ENCODE data around the gene LSM4. TPM values are rescaled to one million over a fixed set of nuclear protein-coding genes. Genes with fewer than 3 reads are reported as not detected.

Gene LSM4
- total and polyA plus RNA-seq, 2 of the 13 experiments (the other 11 are each of a cell fraction or from before 2014, with no cell fraction given), result 65.8 to 166 TPM

DNA sequence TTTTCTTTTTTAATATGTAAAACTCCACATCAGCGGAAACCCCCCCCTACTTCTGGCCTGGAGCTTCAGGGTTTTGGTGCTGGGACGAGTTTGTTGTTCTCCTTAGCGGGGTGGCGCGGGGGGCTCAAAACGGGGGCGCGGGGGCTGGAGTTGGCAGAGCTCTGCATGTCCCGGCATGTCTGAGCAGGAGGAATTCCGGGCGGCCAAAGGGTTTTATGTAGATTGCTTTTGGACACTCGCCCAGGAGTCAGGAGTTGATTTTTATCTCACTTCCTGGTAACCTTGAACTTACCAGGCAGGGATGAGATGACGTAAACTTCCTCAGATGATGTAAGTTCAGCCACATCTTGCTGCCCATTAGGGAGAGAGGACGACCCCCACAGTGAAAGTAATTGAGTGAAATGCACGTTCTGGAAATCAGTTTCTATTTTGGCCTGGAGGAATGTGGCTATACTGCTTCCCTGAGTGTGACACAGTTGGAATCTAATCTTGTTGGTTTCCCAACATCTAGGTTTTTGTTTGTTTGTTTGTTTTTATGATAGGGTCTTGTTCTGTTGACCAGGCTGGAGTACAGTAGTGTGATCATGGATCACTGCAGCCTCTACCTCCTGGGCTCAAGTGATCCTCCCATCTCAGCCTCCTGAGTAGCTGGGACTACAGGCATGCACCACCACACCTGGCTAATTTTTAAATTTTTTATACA lies 42.1 kb upstream of the LSM4 start (continued):
- TF ChIP-seq ZMAT5 (CRISPR knock-in tag; IDR thresholded peaks at IDR 0.05; ENCODE audit: borderline replicate concordance, low read depth) (no peak), ZNF121 (CRISPR knock-in tag; IDR thresholded peaks at IDR 0.05) (peak; percentile 82), RXRB (CRISPR knock-in tag; IDR thresholded peaks at IDR 0.05; ENCODE audit: borderline replicate concordance) (peak; percentile 97), PLRG1 (conservative IDR thresholded peaks at IDR 0.05) (no peak), CHCHD3 (CRISPR knock-in tag; IDR thresholded peaks at IDR 0.05) (no peak), ZKSCAN5 (CRISPR knock-in tag; IDR thresholded peaks at IDR 0.05) (peak; percentile 98), ZNF354B (CRISPR knock-in tag; IDR thresholded peaks at IDR 0.05) (0 out of 2 replicates have a peak, but pooled peaks have one; percentile 33), CEBPG (CRISPR knock-in tag; IDR thresholded peaks at IDR 0.05) (peak; percentile 98), RARA (CRISPR knock-in tag; IDR thresholded peaks at IDR 0.05) (peak; percentile 98), SP5 (CRISPR knock-in tag; IDR thresholded peaks at IDR 0.05; ENCODE audit: borderline replicate concordance, low read depth) (peak; percentile 73), ATF1 (CRISPR knock-in tag; IDR thresholded peaks at IDR 0.05) (peak; percentile 84), THAP8 (CRISPR knock-in tag; IDR thresholded peaks at IDR 0.05; ENCODE audit: borderline replicate concordance) (no peak), TOPORS (CRISPR knock-in tag; IDR thresholded peaks at IDR 0.05) (no peak), ZMAT3 (CRISPR knock-in tag; conservative IDR thresholded peaks at IDR 0.05) (0 out of 2 replicates have a peak, but pooled peaks have one; percentile 29), MXI1 (IDR thresholded peaks at IDR 0.05; ENCODE audit: borderline replicate concordance, low read depth, low read length) (no peak), SNAPC2 (CRISPR knock-in tag; IDR thresholded peaks at IDR 0.05) (peak; percentile 52; the same call in 1 of the 2 replicates), GTF2F1 (IDR thresholded peaks at IDR 0.05; ENCODE audit: low read length) (no peak), FOXA3 (CRISPR knock-in tag; IDR thresholded peaks at IDR 0.05) (peak; percentile 84)
- TF ChIP-seq, protein P1, sequence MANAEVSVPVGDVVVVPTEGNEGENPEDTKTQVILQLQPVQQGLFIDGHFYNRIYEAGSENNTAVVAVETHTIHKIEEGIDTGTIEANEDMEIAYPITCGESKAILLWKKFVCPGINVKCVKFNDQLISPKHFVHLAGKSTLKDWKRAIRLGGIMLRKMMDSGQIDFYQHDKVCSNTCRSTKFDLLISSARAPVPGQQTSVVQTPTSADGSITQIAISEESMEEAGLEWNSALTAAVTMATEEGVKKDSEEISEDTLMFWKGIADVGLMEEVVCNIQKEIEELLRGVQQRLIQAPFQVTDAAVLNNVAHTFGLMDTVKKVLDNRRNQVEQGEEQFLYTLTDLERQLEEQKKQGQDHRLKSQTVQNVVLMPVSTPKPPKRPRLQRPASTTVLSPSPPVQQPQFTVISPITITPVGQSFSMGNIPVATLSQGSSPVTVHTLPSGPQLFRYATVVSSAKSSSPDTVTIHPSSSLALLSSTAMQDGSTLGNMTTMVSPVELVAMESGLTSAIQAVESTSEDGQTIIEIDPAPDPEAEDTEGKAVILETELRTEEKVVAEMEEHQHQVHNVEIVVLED (CRISPR knock-in tag; IDR thresholded peaks at IDR 0.05; ENCODE audit: borderline replicate concordance), result no peak
- TF ChIP-seq, protein P2, sequence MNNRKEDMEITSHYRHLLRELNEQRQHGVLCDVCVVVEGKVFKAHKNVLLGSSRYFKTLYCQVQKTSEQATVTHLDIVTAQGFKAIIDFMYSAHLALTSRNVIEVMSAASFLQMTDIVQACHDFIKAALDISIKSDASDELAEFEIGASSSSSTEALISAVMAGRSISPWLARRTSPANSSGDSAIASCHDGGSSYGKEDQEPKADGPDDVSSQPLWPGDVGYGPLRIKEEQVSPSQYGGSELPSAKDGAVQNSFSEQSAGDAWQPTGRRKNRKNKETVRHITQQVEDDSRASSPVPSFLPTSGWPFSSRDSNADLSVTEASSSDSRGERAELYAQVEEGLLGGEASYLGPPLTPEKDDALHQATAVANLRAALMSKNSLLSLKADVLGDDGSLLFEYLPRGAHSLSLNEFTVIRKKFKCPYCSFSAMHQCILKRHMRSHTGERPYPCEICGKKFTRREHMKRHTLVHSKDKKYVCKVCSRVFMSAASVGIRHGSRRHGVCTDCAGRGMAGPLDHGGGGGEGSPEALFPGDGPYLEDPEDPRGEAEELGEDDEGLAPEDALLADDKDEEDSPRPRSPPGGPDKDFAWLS (CRISPR knock-in tag; IDR thresholded peaks at IDR 0.05; ENCODE audit: borderline replicate concordance), result 0 out of 2 replicates have a peak, but pooled peaks have one; percentile 38
- TF ChIP-seq, protein P3, sequence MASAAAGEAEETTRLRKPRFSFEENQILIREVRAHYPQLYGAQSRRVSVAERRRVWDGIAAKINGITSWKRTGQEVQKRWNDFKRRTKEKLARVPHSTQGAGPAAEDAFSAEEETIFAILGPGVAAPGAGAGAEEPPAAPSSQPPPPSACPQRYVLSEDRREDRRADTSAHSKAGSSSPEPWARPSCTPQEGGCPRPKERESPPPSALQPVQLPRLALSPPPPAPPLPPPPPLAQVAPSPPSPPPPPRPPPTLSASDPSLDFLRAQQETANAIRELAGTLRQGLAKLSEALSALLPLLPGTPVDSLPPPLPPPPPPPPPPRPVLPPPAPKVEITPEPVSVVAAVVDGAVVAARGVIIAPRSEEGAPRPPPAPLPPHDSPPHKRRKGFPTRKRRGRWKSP (CRISPR knock-in tag; IDR thresholded peaks at IDR 0.05), result no peak; the same call in 1 of the 2 replicates
- TF ChIP-seq, protein P4, sequence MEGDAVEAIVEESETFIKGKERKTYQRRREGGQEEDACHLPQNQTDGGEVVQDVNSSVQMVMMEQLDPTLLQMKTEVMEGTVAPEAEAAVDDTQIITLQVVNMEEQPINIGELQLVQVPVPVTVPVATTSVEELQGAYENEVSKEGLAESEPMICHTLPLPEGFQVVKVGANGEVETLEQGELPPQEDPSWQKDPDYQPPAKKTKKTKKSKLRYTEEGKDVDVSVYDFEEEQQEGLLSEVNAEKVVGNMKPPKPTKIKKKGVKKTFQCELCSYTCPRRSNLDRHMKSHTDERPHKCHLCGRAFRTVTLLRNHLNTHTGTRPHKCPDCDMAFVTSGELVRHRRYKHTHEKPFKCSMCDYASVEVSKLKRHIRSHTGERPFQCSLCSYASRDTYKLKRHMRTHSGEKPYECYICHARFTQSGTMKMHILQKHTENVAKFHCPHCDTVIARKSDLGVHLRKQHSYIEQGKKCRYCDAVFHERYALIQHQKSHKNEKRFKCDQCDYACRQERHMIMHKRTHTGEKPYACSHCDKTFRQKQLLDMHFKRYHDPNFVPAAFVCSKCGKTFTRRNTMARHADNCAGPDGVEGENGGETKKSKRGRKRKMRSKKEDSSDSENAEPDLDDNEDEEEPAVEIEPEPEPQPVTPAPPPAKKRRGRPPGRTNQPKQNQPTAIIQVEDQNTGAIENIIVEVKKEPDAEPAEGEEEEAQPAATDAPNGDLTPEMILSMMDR (CRISPR knock-in tag; IDR thresholded peaks at IDR 0.05), result no peak
- TF ChIP-seq, protein P5, sequence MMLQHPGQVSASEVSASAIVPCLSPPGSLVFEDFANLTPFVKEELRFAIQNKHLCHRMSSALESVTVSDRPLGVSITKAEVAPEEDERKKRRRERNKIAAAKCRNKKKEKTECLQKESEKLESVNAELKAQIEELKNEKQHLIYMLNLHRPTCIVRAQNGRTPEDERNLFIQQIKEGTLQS (CRISPR knock-in tag; IDR thresholded peaks at IDR 0.05), result peak; percentile 96
